ENCODE measurements around the gene RUNX1.

The RUNX1 gene

DNA sequence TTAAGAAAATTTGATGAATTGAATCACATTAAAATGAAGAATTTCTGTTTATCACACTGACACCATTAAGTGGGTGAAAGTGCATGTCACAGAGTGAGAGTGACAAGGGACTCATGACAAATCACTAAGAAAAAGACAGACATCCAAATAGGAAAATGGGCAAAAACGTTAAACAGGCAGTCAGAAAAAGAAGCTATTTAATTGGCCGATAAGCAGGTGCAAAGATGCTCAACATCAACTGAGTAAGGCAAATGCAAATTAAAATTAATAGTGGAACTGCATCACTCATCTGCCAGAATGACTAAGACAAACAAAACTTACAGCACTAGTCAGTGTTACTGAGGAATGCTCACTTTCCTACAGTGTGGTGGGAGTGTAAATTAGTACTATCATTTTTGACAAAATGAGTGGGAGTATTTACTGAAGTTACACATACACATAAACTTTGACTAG, 39.2 kb upstream of the RUNX1 start:
- H3K27ac ChIP-seq, result no peak overlapping the region
- no peak for TF ChIP-seq CTCF (IDR thresholded peaks at IDR 0.05)
- TF ChIP-seq ZFX (IDR thresholded peaks at IDR 0.05; ENCODE audit: borderline replicate concordance), result no peak

GRCh38 chr21:35086357-35086756, 37.3 kb upstream of the RUNX1 start:
- TF ChIP-seq CTCF (IDR thresholded peaks at IDR 0.05), result no peak
- TF ChIP-seq ZFX (IDR thresholded peaks at IDR 0.05; ENCODE audit: borderline replicate concordance), result no peak
- H3K27ac ChIP-seq, result no peak overlapping the region

GRCh38 chr21:35084869-35085268, 35.8 kb upstream of the RUNX1 start:
- H3K27ac ChIP-seq, result no peak overlapping the region

DNA sequence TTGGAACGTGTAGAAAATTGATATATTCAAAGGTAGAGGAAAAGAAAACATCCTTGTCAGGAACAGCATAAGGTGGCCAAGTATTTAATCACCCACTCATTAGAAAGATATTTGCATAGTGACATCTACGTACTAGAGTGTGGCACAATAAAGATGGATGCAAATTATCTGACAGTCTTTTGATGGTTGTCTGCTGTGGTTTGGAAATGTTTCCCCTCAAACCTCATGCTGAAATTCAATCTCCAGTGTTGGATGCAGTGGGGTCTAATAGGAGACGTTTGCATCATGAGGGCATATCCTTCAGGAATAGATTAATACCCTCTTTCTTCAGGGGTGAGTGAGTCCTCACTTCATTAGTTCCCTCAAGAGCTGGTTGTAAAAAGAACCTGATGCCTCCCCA, 34.1 kb upstream of the RUNX1 start:
- no peak for TF ChIP-seq ZFX (IDR thresholded peaks at IDR 0.05; ENCODE audit: borderline replicate concordance)
- TF ChIP-seq CTCF (IDR thresholded peaks at IDR 0.05), result no peak
- no peak overlapping the region for H3K27ac ChIP-seq

More at GRCh38 chr21:35084869-35085268, 35.8 kb upstream of the RUNX1 start:
- TF ChIP-seq CTCF (IDR thresholded peaks at IDR 0.05) (no peak), ZFX (IDR thresholded peaks at IDR 0.05; ENCODE audit: borderline replicate concordance) (no peak)

- TF ChIP-seq CTCF (IDR thresholded peaks at IDR 0.05) (no peak), ZFX (IDR thresholded peaks at IDR 0.05; ENCODE audit: borderline replicate concordance) (no peak)
- no peak overlapping the region for H3K27ac ChIP-seq
Measured at GRCh38 chr21:35081861-35082260, 32.8 kb upstream of the RUNX1 start.

DNA sequence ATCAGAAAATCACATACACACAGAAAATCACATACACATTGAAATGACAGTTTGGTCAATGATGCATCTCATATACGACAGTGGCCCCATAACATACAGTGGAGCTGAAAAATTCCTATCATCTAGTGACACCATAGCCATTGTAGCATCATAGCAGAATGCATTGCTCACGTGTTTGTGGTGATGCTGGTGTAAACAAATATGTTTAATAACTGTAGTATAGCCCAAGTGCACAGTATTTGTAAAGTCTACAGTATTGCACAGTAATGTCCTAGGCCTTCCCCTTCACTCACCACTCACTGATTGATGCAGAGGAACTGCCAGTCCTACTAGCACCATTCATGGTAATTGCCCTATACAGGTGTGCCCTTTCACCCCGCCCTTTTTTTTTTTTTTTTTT, 30.1 kb upstream of the RUNX1 start:
- TF ChIP-seq ZFX (IDR thresholded peaks at IDR 0.05; ENCODE audit: borderline replicate concordance), result no peak
- TF ChIP-seq CTCF (IDR thresholded peaks at IDR 0.05), result no peak
- no peak overlapping the region for H3K27ac ChIP-seq

DNA sequence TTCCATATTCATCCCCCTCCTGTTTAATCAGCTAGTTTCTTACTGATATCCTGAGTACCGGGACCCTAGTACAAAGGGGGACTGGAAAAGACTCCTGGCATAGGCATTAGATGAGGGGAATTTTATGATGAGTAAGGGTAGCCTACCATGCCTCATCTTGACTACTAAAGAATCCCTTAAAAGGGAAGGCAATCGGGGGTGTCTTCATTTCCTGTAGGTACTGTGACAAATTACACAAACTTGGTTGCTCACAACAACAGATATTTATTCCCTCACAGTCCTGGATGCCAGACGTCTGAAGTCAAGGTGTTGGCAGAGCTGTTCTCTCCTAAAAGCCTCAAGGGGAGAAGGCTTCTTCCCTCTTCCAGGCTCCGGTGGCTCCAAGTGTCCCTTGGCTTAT, 28.9 kb upstream of the RUNX1 start:
- no peak for TF ChIP-seq ZFX (IDR thresholded peaks at IDR 0.05; ENCODE audit: borderline replicate concordance)
- no peak for TF ChIP-seq CTCF (IDR thresholded peaks at IDR 0.05)
- no peak overlapping the region for H3K27ac ChIP-seq

All from 22Rv1 (cell line).